Measurements from ENCODE around the gene DYNLT3. TPM values are rescaled to one million over a fixed set of nuclear protein-coding genes. Genes with fewer than 3 reads are reported as not detected.

DYNLT3 gene
- total RNA-seq, 1 experiment from 2014 or later = 17.4 TPM

GRCh38 chrX:37854748-37855147 lies 7.4 kb upstream of the DYNLT3 start:
- CTCF ChIA-PET = no interaction called here
- no peak for ATAC-seq
- no peak overlapping the region for H3K27ac ChIP-seq (ENCODE audit: low read length)
- H3K27me3 ChIP-seq (ENCODE audit: control insufficient read depth, insufficient read depth, low read length) = no peaks in the 10 kb centered on the region
- POLR2A ChIA-PET = no interaction called here
- no peaks in the 10 kb centered on the region for H3K9me3 ChIP-seq (ENCODE audit: control insufficient read depth, insufficient read depth, low read depth, low read length)
- no peak for DNase-seq (ENCODE audit: low read depth, low spot score)
- intact Hi-C loops (cut with micrococcal nuclease; ENCODE audit: unreplicated experiment) (no loop called here), in situ Hi-C loops (cut with HindIII; ENCODE audit: low pct_unique_long_range_greater_than_20kb, low sequenced_read_pairs) (no loop called here)
- no peaks in the 10 kb centered on the region for H3K36me3 ChIP-seq (ENCODE audit: control insufficient read depth, insufficient read depth, low read length)
- no TSS peak for BruUV-seq (replicated peaks)
- no peak overlapping the region for H3K4me3 ChIP-seq (ENCODE audit: low read depth in 2 of 2, low read length in 2 of 2)
- TF ChIP-seq SIN3A (IDR thresholded peaks at IDR 0.05; ENCODE audit: borderline replicate concordance, insufficient read depth, low read depth, low read length) = no peak
- TF ChIP-seq POLR2AphosphoS5 (IDR thresholded peaks at IDR 0.05; ENCODE audit: low read depth, low read length) = no peak
- no peak for TF ChIP-seq REST (IDR thresholded peaks at IDR 0.05; ENCODE audit: insufficient read depth in 1 of 2, low read depth in 2 of 2, low read length in 1 of 2)
- no peak for TF ChIP-seq TCF7L2 (IDR thresholded peaks at IDR 0.05; ENCODE audit: low read depth, low read length)
- no peak for TF ChIP-seq CTCF (IDR thresholded peaks at IDR 0.05)
- H3K4me1 ChIP-seq (ENCODE audit: control insufficient read depth, insufficient read depth, low read length) = no peaks in the 10 kb centered on the region

GRCh38 chrX:37854148-37854547 lies 6.8 kb upstream of the DYNLT3 start:
- Histone ChIP-seq H3K36me3 (ENCODE audit: control insufficient read depth, insufficient read depth, low read length) (no peaks in the 10 kb centered on the region), H3K9me3 (ENCODE audit: control insufficient read depth, insufficient read depth, low read depth, low read length) (no peaks in the 10 kb centered on the region), H3K4me1 (ENCODE audit: control insufficient read depth, insufficient read depth, low read length) (no peaks in the 10 kb centered on the region), H3K27ac (ENCODE audit: low read length) (no peak overlapping the region), H3K4me3 (ENCODE audit: low read depth in 2 of 2, low read length in 2 of 2) (no peak overlapping the region), H3K27me3 (ENCODE audit: control insufficient read depth, insufficient read depth, low read length) (no peaks in the 10 kb centered on the region)
- in situ Hi-C loops (cut with HindIII; ENCODE audit: low pct_unique_long_range_greater_than_20kb, low sequenced_read_pairs) (no loop called here), intact Hi-C loops (cut with micrococcal nuclease; ENCODE audit: unreplicated experiment) (no loop called here)
- ATAC-seq (no peak), DNase-seq (ENCODE audit: low read depth, low spot score) (no peak)
- no peak for TF ChIP-seq REST (IDR thresholded peaks at IDR 0.05; ENCODE audit: insufficient read depth in 1 of 2, low read depth in 2 of 2, low read length in 1 of 2)
- no peak for TF ChIP-seq CTCF (IDR thresholded peaks at IDR 0.05)
- ChIA-PET CTCF (no interaction called here), POLR2A (interaction anchor here (0.7 kb wide), 1 partner anchor 190 kb away, joined by 3 read pairs; no protein-coding TSS in a partner anchor)
- BruUV-seq (replicated peaks) = no TSS peak

All from Panc1 (cell line).